ENCODE data around the gene TUBB3.

DNA sequence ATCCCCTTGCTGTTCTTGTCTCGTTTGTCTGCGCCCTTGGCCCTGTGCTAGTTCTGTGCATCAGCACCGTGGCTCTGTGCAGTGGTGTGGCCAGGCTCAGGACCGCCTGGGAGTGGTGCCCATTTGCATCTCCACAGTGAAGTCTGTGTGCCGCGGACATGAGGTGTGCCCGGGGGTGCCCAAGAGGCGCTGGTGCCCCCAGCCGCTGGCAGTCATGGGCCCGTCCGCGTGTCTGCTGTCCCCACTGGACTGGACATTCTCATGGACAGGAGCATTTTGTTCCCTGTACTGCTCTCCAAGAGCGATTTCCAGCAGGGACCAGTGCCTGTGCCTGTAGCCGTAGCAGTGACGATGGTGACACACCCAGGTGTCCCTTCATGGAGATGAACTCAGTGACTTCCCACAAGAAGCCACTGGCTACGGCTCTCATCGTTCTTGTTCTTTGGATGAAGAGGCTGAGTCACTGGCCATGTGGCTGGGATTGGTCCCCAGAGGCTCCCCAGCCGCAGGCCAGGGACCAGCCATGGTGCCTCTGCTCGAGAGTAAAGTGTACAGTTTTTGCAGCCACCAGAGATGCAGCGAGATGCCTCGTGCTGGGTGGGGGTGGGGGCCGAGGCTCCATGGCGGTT is 17.5 kb upstream of the TUBB3 start:
- TF ChIP-seq CTCF (IDR thresholded peaks at IDR 0.05) = no peak
- TF ChIP-seq POLR2A (IDR thresholded peaks at IDR 0.05) = no peak

Measured in right lobe of liver (tissue), 4 donors.